Erythroblast (primary cell): Measurements from ENCODE around the gene DNAH14.

Experiments
- DNase-seq, 2 experiments: peaks; one replicate each; lab custom pipeline; 2025; lab: John Stamatoyannopoulos, UW
- GATA1 ChIP-seq: IDR thresholded peaks from 2 replicates; pipeline ENCODE4 v1.6.1; 2011; ENCODE audit warnings: low read depth, mild to moderate bottlenecking, control low read depth, low read length, moderate library complexity
- POLR2A ChIP-seq: IDR thresholded peaks from 2 replicates; pipeline ENCODE4 v1.6.1; 2011; ENCODE audit warnings: mild to moderate bottlenecking, low read length

DNAH14 gene

GRCh38 chr1:225422031-225422605 lies 492.6 kb downstream of the DNAH14 start:
- no peak for TF ChIP-seq POLR2A
- TF ChIP-seq GATA1, result no peak
- DNase-seq, result no peak

- DNase-seq, result no peak
- no peak for TF ChIP-seq POLR2A
- no peak for TF ChIP-seq GATA1
Observed at GRCh38 chr1:225422795-225423517, 493.5 kb downstream of the DNAH14 start.

- DNase-seq, result no peak
- TF ChIP-seq GATA1 (no peak), POLR2A (no peak)
Observed at GRCh38 chr1:225423518-225423855, 494.0 kb downstream of the DNAH14 start.

- no peak for TF ChIP-seq POLR2A
- peak in 1 of 2 experiments; percentile 31 for DNase-seq
Observed at GRCh38 chr1:225424562-225425200, 495.2 kb downstream of the DNAH14 start.

- TF ChIP-seq POLR2A (no peak), GATA1 (no peak)
- peak in 1 of 2 experiments; percentile 56 for DNase-seq
Observed at GRCh38 chr1:225425201-225425786, 495.8 kb downstream of the DNAH14 start.

GRCh38 chr1:225426395-225427234 lies 497.1 kb downstream of the DNAH14 start:
- TF ChIP-seq GATA1 (no peak), POLR2A (no peak)
- DNase-seq, result peak; percentile 63 to 75

- DNase-seq, result peak; percentile 72 to 79
- TF ChIP-seq GATA1, result no peak
- TF ChIP-seq POLR2A, result peak; percentile 79
Observed at GRCh38 chr1:225427235-225428067, 498.0 kb downstream of the DNAH14 start, which contains the start of gene LBR. Gene LBR, minus strand, starts transcription at chr1:225428038. Its CDS starts 3,963 bp downstream, at chr1:225424075.

GRCh38 chr1:225428068-225428880 lies 498.8 kb downstream of the DNAH14 start:
- peak; percentile 97 to 98 for DNase-seq
- TF ChIP-seq GATA1, result peak; percentile 63
- peak; percentile 81 for TF ChIP-seq POLR2A

GRCh38 chr1:225428881-225429455 lies 499.5 kb downstream of the DNAH14 start:
- DNase-seq, result peak; percentile 49 to 68
- no peak for TF ChIP-seq POLR2A
- TF ChIP-seq GATA1, result no peak

GRCh38 chr1:225430301-225430700 lies 500.8 kb downstream of the DNAH14 start:
- DNase-seq, result no peak
- TF ChIP-seq GATA1, result no peak
- no peak for TF ChIP-seq POLR2A
